ENCODE data around the gene NHLH1. TPM values are rescaled to one million over a fixed set of nuclear protein-coding genes. Genes with fewer than 3 reads are reported as not detected.

Gene NHLH1
- total RNA-seq, 4 donors from 2014 or later = 0.46 TPM; not detected in 3

GRCh38 chr1:160406131-160406968 lies 39.5 kb downstream of the NHLH1 start:
- Histone ChIP-seq H3K9me3 (no peaks in the 10 kb centered on the region), H3K27ac (no peak overlapping the region), H3K36me3 (no peaks in the 10 kb centered on the region), H3K4me3 (no peak overlapping the region), H3K4me1 (peaks cover 3% of the 10 kb centered on the region in 2 donors), H3K27me3 (no peaks in the 10 kb centered on the region)
- ATAC-seq = no peak
- in situ Hi-C loops (cut with MboI; ENCODE audit: low sequenced_read_pairs in 4 of 4) (no loop called here), intact Hi-C loops (cut with DNase I; ENCODE audit: low total_unique reads) (no loop called here)
- TF ChIP-seq CTCF (IDR thresholded peaks at IDR 0.05 in 4 of 5, conservative IDR thresholded peaks at IDR 0.05 in 1 of 5) (no peak), POLR2A (IDR thresholded peaks at IDR 0.05) (no peak)
- DNase-seq = no peak

- Histone ChIP-seq H3K27me3 (no peaks in the 10 kb centered on the region), H3K9me3 (no peaks in the 10 kb centered on the region), H3K4me3 (no peak overlapping the region), H3K27ac (no peak overlapping the region), H3K36me3 (no peaks in the 10 kb centered on the region), H3K4me1 (peaks cover 0 to 3% of the 10 kb centered on the region in 2 donors)
- TF ChIP-seq POLR2A (IDR thresholded peaks at IDR 0.05) (no peak), CTCF (IDR thresholded peaks at IDR 0.05 in 4 of 5, conservative IDR thresholded peaks at IDR 0.05 in 1 of 5) (no peak)
- DNase-seq (no peak), ATAC-seq (no peak)
- intact Hi-C loops (cut with DNase I; ENCODE audit: low total_unique reads) = no loop called here
- in situ Hi-C loops (cut with MboI; ENCODE audit: low sequenced_read_pairs in 4 of 4) = no loop called here
Observed at GRCh38 chr1:160407839-160408801, 41.2 kb downstream of the NHLH1 start.

- in situ Hi-C loops (cut with MboI; ENCODE audit: low sequenced_read_pairs in 4 of 4) = no loop called here
- no peak for TF ChIP-seq POLR2A (IDR thresholded peaks at IDR 0.05)
- no peak for TF ChIP-seq CTCF (IDR thresholded peaks at IDR 0.05 in 4 of 5, conservative IDR thresholded peaks at IDR 0.05 in 1 of 5)
- H3K9me3 ChIP-seq = no peaks in the 10 kb centered on the region
- no peak for DNase-seq
- no peak for ATAC-seq
- peaks cover 0 to 3% of the 10 kb centered on the region in 2 donors for H3K4me1 ChIP-seq
- H3K27ac ChIP-seq = no peak overlapping the region
- no peak overlapping the region for H3K4me3 ChIP-seq
- intact Hi-C loops (cut with DNase I; ENCODE audit: low total_unique reads) = no loop called here
- H3K36me3 ChIP-seq = no peaks in the 10 kb centered on the region
- no peaks in the 10 kb centered on the region for H3K27me3 ChIP-seq
Observed at GRCh38 chr1:160408864-160409263, 42.0 kb downstream of the NHLH1 start.

- no peaks in the 10 kb centered on the region for H3K9me3 ChIP-seq
- H3K27me3 ChIP-seq = no peaks in the 10 kb centered on the region
- H3K4me3 ChIP-seq = no peak overlapping the region
- TF ChIP-seq CTCF (IDR thresholded peaks at IDR 0.05 in 4 of 5, conservative IDR thresholded peaks at IDR 0.05 in 1 of 5) (no peak), POLR2A (IDR thresholded peaks at IDR 0.05) (no peak)
- no peak for DNase-seq
- intact Hi-C loops (cut with DNase I; ENCODE audit: low total_unique reads) = no loop called here
- in situ Hi-C loops (cut with MboI; ENCODE audit: low sequenced_read_pairs in 4 of 4) = no loop called here
- no peak for ATAC-seq
- peaks cover 0 to 3% of the 10 kb centered on the region in 2 donors for H3K4me1 ChIP-seq
- H3K36me3 ChIP-seq = no peaks in the 10 kb centered on the region
- no peak overlapping the region for H3K27ac ChIP-seq
Observed at GRCh38 chr1:160409486-160409885, 42.6 kb downstream of the NHLH1 start.
